ENCODE data around the gene SPATA31D1.
"Not testable (repeated sequence)": the region's sequence is repeated elsewhere in the genome, so short reads cannot be mapped to it uniquely, and the experiment has no call there.

The SPATA31D1 gene

GRCh38 chr9:81988472-81988871 lies at the start of gene SPATA31D1:
Gene SPATA31D1 (plus strand): TSS chr9:81988772. CDS start chr9:81988819, 47 bp downstream.
- DNase-seq (ENCODE audit: low spot score): not testable (repeated sequence)

DNA sequence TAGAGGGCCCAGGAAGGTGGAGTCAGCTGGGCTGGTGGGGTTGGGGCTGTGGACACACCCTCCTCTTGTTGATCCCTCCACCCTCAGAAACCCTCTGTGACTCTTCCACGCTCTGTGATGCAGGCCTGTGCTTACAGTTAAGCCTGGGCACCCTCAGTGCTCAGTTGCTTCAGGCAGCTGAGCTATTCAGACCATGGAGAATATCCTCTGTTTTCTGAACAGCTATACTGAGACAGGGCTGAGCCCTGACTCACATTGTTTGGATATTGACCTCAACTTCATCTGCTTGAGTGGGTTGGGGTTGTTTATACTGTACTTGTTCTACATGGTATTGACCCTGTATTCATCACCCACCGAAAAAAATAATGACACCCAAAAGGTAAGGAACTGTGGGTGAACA lies 45.2 kb upstream of the SPATA31D1 start, which contains the start of gene SPATA31D3:
Gene SPATA31D3 (plus strand): TSS at position 108 of the 400 bp plus-strand sequence. CDS start 86 bp downstream, at position 194.
- DNase-seq (ENCODE audit: low spot score): not testable (repeated sequence)

DNA sequence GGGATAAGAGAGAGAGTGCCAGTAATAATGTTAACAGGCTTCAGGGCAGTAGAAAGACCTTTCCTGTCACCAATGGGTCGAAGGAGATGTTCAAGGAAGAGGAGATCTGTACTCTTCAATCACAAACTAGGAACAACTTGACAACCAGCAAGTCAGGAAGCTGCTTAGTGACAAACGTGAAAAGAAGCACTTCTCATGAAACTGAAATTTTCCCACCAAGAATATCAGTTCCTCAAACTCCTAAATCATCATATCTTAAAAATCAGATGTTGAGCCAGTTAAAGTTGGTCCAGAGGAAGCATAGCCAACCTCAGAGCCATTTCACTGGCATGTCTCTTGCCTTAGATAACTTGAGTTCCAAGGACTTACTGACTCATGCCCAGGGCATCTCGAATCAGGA lies 39.9 kb upstream of the SPATA31D1 start:
- DNase-seq (ENCODE audit: low spot score): not testable (repeated sequence)

DNA sequence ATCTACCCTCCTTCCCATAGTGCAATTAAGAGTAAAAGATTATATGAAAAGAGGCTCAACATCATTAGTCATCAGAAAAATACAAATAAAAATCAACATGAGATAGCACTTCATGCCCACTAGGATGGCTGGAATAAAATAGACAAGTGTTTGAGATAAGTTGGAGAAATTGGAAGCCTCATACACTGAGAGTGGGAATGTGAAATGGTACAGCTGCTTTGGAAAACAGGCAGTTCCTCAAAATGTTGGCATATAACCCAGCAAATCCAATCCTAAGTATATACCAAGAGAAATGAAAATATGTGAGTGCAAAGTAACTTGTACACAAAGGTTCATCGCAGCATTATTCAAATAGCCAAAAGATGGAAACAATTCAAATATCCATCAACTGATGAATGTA lies 35.5 kb upstream of the SPATA31D1 start:
- DNase-seq (ENCODE audit: low spot score): no peak

GRCh38 chr9:81955625-81956024 lies 32.9 kb upstream of the SPATA31D1 start:
- no peak for DNase-seq (ENCODE audit: low spot score)

DNA sequence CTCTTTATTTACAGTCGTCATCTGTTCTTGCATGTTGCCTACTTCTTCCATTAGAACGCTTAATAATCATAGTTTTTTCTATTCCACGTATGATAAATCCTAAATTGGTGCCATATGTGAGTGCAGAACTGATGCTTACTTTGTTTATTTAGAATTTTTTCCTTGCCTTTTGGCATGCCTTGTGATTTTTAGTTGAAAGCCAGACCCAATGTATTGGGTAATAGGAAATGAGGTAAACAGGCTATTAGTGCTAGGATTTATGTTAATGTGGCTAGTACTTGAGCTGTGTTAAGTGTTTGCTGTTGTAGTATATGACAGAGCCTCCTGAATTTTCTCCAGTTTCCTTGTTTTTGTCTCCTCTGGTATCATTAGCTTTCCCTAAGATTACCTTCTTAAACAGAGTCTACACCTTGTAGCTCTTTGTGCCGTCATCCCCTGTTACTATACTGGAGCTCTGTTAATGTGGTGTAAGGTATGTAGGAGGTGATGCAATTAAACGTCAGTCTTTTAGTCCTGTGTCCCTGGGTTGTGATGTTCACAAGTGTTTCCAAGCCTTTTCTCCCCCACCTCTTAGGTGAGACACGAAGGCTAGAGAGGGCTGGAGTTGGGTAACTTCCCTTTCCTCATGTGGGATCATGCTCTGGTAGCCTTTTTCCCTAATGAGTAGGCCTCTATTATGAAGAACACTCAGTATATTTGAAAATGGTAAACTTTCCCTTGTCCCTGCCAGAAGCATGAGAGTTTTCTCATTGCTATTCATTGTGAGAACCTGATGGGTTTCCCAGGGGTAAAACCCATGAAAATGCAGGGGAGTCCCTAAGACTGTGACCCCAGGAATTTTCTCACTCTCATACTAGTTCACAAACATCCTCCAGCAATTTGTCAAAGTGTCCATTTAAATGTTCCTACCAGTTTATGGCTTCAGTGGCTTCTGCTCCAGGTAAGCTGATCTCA lies 24.1 kb upstream of the SPATA31D1 start:
- peak; percentile 54 for DNase-seq (ENCODE audit: low spot score)

DNA sequence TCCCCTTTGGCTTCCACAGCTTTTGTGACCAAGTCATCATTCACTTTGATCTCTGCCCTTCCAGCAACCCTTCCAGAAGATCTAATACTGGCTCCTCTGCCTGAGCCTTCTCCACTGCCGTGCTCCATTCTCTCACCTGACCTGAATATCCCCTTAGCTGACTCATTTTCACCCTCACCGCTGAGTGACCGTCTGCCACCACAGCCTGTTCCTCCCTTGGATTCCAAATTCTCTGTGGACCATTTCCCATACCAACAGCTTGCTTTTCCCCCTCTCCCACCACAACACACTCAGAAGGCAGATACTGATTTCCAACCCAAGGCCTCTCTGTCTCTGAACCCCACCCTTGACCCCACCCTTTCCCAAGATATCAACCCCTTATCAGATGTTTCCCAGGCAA lies 20.5 kb upstream of the SPATA31D1 start:
- no peak for DNase-seq (ENCODE audit: low spot score)

GRCh38 chr9:81969971-81970370 lies 18.6 kb upstream of the SPATA31D1 start:
- DNase-seq (ENCODE audit: low spot score): no peak

DNA sequence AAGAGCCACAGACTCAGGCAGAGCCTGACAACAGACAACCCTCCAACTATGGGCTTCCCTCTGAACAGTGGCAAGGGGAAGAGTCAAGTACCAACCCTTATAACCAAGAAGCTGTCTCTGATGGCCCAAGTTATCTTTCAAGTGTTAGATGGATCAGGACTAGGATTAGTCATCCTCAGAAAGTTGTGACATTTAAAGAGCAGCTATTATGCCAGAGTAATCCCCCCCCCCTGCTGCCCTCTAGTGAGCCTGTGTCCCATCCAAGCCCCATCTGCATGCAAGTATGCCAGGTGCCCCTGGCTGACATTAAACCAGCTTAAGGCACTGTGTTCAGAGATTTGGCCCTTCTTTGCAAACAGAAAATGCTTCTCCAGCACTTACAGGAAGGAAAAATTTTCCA lies 16.8 kb upstream of the SPATA31D1 start:
- DNase-seq (ENCODE audit: low spot score): no peak

DNA sequence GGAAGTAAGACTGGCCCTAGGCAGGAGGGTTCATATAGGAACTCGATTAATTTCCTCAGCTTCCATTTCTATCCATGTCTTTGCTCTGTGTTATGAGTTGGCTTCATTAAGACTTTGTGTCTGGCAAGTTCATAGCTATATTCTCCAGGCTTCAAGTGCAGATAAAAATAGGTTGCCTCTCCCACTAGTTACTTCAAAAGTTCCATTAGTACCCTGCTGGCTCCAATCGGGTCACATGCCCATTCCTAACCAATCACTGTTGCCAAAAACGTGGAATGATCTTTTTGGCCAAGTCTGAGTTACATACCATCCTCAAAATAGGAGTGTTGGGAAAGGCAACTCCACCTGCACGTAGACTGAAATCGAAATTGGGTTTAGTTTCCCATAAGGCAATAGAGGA lies 13.8 kb upstream of the SPATA31D1 start:
- no peak for DNase-seq (ENCODE audit: low spot score)

- no peak for DNase-seq (ENCODE audit: low spot score)
Measured at GRCh38 chr9:81976351-81976750, 12.2 kb upstream of the SPATA31D1 start.

GRCh38 chr9:81979196-81979595 lies 9.4 kb upstream of the SPATA31D1 start:
- DNase-seq (ENCODE audit: low spot score): no peak

- peak; percentile 21 for DNase-seq (ENCODE audit: low spot score)
Measured at GRCh38 chr9:81980568-81980967, 8.0 kb upstream of the SPATA31D1 start.

DNA sequence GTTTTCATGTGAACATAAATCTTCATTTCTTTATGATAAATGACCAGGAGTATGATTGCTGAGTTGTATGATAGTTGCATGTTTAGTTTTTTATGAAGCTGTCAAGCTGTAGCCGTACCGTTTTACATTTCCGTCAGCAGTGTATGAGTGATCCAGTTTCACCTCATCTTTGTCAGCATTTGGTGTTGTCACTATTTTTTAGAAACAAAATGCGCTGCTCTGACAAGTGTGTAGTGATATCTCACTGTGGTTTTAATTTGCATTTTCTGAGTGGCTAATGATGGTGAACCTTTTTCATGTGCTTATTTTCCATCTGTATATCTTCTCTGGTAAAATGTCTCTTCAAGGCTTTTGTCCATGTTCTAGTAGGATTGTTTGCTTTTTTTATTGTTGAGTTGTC lies 6.7 kb upstream of the SPATA31D1 start:
- DNase-seq (ENCODE audit: low spot score): no peak

- no peak for DNase-seq (ENCODE audit: low spot score)
Measured at GRCh38 chr9:81984928-81985327, 3.6 kb upstream of the SPATA31D1 start.

DNA sequence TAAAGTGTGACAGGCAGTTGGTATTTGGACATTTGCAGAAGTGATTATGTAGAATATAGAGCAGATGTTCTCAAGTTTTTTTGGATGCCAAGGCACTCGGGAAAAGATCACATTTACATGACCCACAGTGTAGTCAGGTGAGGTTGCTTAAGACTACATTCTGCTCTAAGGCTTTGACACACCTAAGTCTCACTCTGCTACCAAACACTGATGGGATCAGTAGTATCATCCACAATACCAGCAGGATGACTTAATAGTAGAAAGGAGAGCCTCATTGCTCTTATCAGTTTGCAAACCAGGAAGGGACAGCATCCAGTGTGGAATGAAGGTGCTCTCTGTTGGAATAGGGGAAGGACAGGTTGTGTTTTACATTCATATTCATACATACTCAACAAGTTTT lies 2.5 kb upstream of the SPATA31D1 start:
- DNase-seq (ENCODE audit: low spot score): no peak

GRCh38 chr9:81989700-81990099 lies 1.1 kb downstream of the SPATA31D1 start:
- DNase-seq (ENCODE audit: low spot score): no peak

- DNase-seq (ENCODE audit: low spot score): no peak
Measured at GRCh38 chr9:81993656-81994055, 5.1 kb downstream of the SPATA31D1 start.

DNA sequence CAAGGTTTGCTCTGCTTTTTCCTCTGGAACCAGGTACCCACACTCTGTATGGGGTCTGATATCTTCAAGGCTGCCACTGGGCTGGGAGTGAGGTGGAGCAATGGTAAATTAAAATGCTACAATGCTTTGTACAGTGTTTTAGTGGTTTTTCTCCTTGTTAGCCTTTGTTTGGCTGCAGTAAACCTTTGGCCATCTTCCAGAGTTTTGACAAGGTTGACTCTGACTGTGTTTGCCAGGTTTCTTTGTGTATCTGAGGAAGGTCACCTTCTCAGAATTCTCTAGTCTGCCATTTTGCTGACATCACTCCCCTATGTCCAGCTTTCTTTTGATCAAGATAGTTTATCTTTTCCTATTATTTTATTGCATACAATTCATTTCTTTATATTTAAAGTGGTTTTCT lies 11.2 kb downstream of the SPATA31D1 start:
- no peak for DNase-seq (ENCODE audit: low spot score)

DNA sequence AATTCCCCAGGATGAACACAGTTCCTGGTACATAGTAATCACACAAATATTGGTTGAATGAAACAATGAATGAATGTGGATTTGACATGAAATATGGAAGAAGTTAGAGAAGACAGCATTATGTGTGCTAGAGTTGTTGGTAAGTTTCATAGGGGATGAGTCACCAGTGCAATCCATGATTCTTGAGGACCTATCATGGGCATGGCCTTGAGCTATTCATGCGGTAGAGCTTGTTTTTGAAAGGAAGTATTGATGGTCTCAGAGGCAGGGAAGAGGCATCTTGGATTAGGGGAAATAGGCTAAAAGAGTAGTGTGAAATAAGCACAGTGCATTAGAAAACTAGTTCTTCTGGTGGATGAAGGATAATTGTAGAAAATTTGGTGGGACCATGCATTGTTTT lies 22.1 kb downstream of the SPATA31D1 start:
- no peak for DNase-seq (ENCODE audit: low spot score)

- no peak for DNase-seq (ENCODE audit: low spot score)
Measured at GRCh38 chr9:82011133-82011532, 22.6 kb downstream of the SPATA31D1 start.

DNA sequence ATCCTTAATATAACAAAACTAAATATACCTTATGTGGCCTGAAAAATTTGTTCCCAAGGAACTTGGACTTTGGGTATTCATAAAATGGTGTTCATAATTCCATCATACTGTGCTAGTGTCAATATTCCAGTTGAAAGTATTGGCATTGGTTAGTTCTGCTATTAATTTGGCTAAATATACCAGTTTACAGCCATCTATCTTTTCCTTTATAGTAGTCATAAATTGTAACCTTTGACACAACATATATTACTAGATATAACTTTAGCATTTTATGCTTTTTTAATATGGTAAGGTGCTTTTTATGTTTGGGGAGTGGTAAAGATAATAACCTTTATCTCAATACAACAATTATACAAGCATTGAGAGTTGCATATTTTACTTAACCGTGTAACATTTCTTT lies 23.7 kb downstream of the SPATA31D1 start:
- no peak for DNase-seq (ENCODE audit: low spot score)

DNA sequence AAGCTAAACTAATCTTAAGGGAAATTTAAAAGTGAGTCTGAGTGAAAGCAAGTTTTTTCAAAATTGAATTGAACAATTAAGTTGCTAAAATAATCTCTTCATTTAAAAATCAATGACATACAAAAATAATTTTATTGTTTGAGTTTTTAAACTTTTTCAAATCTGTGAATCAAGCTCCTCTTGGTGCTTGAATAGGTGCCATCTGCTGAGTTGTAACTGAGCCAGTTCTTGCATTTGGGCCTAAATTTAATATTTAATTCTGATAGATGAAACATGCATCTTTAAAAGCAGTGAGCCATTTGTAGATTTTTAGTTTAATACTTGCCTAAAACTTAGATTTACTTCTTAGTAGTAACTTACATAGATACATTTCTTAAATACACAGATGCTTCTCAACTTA lies 31.8 kb downstream of the SPATA31D1 start:
- no peak for DNase-seq (ENCODE audit: low spot score)

GRCh38 chr9:82021198-82021597 lies 32.6 kb downstream of the SPATA31D1 start:
- peak; percentile 74 for DNase-seq (ENCODE audit: low spot score)

All from GM03348 (cell line).